Ishikawa (cell line): ENCODE results near the gene SGK1.

ENCODE experiments used
- EP300 ChIP-seq: IDR thresholded peaks from 2 replicates; pipeline ENCODE4 v1.6.1; 2012; ENCODE audit warnings: borderline replicate concordance
- FOXM1 ChIP-seq: IDR thresholded peaks from 2 replicates; pipeline ENCODE4 v1.6.1; 2012; ENCODE audit warnings: low read depth, borderline replicate concordance
- MAX ChIP-seq: IDR thresholded peaks from 2 replicates; pipeline ENCODE4 v1.6.1; 2012
- NFIC ChIP-seq: IDR thresholded peaks from 2 replicates; pipeline ENCODE4 v1.6.1; 2012
- TAF1 ChIP-seq: IDR thresholded peaks from 2 replicates; pipeline ENCODE4 v1.6.1; 2012; ENCODE audit warnings: low read depth, mild to moderate bottlenecking
- TCF12 ChIP-seq: IDR thresholded peaks from 2 replicates; pipeline ENCODE4 v1.6.1; 2012; ENCODE audit warnings: low read depth
- YY1 ChIP-seq: IDR thresholded peaks from 2 replicates; pipeline ENCODE4 v1.6.1; 2012; ENCODE audit warnings: low read depth
- ZBTB7A ChIP-seq: IDR thresholded peaks from 2 replicates; pipeline ENCODE4 v1.6.1; 2012; ENCODE audit warnings: low read depth
- TF ChIP-seq, protein P1 (sequence below): IDR thresholded peaks from 2 replicates; pipeline ENCODE4 v1.6.1; 2012; ENCODE audit warnings: low read depth, mild to moderate bottlenecking

DNA sequence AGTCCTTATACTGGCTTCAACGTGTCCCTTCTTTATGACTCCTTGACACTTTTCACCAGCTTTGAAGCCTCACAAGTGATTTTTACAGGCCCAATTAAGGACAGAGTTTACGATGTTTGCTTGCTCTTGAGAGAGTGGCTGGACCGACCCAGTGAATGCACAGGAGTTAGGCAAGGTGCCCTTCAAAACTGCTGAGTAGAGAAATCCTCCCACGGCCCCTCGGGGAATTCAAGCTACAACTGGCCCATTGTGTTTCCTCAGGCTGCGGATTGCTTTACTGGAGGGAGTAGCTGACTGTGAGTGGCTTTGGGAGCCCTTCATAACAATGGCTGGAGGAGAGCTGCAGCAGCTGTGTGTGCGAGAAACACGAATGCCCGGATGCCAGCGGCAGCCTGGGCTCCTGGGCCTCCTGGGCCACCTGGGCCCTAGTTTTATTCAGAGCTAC is 50.0 kb downstream of the SGK1 start:
- TF ChIP-seq, protein P1, sequence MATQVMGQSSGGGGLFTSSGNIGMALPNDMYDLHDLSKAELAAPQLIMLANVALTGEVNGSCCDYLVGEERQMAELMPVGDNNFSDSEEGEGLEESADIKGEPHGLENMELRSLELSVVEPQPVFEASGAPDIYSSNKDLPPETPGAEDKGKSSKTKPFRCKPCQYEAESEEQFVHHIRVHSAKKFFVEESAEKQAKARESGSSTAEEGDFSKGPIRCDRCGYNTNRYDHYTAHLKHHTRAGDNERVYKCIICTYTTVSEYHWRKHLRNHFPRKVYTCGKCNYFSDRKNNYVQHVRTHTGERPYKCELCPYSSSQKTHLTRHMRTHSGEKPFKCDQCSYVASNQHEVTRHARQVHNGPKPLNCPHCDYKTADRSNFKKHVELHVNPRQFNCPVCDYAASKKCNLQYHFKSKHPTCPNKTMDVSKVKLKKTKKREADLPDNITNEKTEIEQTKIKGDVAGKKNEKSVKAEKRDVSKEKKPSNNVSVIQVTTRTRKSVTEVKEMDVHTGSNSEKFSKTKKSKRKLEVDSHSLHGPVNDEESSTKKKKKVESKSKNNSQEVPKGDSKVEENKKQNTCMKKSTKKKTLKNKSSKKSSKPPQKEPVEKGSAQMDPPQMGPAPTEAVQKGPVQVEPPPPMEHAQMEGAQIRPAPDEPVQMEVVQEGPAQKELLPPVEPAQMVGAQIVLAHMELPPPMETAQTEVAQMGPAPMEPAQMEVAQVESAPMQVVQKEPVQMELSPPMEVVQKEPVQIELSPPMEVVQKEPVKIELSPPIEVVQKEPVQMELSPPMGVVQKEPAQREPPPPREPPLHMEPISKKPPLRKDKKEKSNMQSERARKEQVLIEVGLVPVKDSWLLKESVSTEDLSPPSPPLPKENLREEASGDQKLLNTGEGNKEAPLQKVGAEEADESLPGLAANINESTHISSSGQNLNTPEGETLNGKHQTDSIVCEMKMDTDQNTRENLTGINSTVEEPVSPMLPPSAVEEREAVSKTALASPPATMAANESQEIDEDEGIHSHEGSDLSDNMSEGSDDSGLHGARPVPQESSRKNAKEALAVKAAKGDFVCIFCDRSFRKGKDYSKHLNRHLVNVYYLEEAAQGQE, result no peak
- TF ChIP-seq ZBTB7A (no peak), TCF12 (no peak), YY1 (no peak), NFIC (no peak), EP300 (no peak), TAF1 (no peak), FOXM1 (no peak), MAX (no peak)
